ENCODE data around the gene NAP1L4.

- TF ChIP-seq, protein P1, sequence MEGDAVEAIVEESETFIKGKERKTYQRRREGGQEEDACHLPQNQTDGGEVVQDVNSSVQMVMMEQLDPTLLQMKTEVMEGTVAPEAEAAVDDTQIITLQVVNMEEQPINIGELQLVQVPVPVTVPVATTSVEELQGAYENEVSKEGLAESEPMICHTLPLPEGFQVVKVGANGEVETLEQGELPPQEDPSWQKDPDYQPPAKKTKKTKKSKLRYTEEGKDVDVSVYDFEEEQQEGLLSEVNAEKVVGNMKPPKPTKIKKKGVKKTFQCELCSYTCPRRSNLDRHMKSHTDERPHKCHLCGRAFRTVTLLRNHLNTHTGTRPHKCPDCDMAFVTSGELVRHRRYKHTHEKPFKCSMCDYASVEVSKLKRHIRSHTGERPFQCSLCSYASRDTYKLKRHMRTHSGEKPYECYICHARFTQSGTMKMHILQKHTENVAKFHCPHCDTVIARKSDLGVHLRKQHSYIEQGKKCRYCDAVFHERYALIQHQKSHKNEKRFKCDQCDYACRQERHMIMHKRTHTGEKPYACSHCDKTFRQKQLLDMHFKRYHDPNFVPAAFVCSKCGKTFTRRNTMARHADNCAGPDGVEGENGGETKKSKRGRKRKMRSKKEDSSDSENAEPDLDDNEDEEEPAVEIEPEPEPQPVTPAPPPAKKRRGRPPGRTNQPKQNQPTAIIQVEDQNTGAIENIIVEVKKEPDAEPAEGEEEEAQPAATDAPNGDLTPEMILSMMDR (IDR thresholded peaks at IDR 0.05; ENCODE audit: low read depth, low read length): no peak
- TF ChIP-seq POLR2A (IDR thresholded peaks at IDR 0.05; ENCODE audit: extremely low read depth, insufficient read length) (no peak), MYC (IDR thresholded peaks at IDR 0.05; ENCODE audit: low read depth, low read length) (no peak)
- TF ChIP-seq, protein P2, sequence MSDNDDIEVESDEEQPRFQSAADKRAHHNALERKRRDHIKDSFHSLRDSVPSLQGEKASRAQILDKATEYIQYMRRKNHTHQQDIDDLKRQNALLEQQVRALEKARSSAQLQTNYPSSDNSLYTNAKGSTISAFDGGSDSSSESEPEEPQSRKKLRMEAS (IDR thresholded peaks at IDR 0.05; ENCODE audit: low read depth, low read length): no peak
Observed at GRCh38 chr11:3028813-3029212, 36.7 kb upstream of the NAP1L4 start.
